DOHH2 (cell line): ENCODE measurements around the gene COQ4.

Source experiments
- CTCF ChIP-seq: fragments of 200-600 bp; sonication (generic); IDR thresholded peaks from one replicate; pipeline ENCODE4 v1.5.1; 2014; ENCODE audit warnings: antibody characterized with exemption, mild to moderate bottlenecking, low read depth, low read length; ENCODE audit not compliant: poor library complexity, severe bottlenecking
- EZH2phosphoT487 ChIP-seq: fragments of 200-600 bp; sonication (generic); IDR thresholded peaks from 2 replicates; pipeline ENCODE4 v1.6.1; 2017; ENCODE audit warnings: borderline replicate concordance, mild to moderate bottlenecking, antibody characterized with exemption, low read length, moderate library complexity, mixed read lengths

GRCh38 chr9:128309551-128309950 is 13.1 kb upstream of the COQ4 start:
- TF ChIP-seq CTCF: no peak
- TF ChIP-seq EZH2phosphoT487: no peak
